ENCODE data around the gene ADPRHL1.

GRCh38 chr13:113469582-113469981 is 16.3 kb upstream of the ADPRHL1 start:
- TF ChIP-seq CTCF (IDR thresholded peaks at IDR 0.05), result no peak
- TF ChIP-seq EP300 (IDR thresholded peaks at IDR 0.05), result no peak
- TF ChIP-seq POLR2AphosphoS5 (IDR thresholded peaks at IDR 0.05), result no peak
- TF ChIP-seq POLR2A (IDR thresholded peaks at IDR 0.05), result no peak
